Ascending aorta (tissue), 2 donors: Measurements from ENCODE around the gene ARFGEF2. TPM values are rescaled to one million over a fixed set of nuclear protein-coding genes. Genes with fewer than 3 reads are reported as not detected.
"Not testable (repeated sequence)": the region's sequence is repeated elsewhere in the genome, so short reads cannot be mapped to it uniquely, and the experiment has no call there.

Experiments
- DNase-seq, 2 donors: peaks; one replicate each; pipeline ENCODE4 v3.0.0-alpha.2; 2019; ENCODE audit warnings: low spot score in 2 of 2
- H3K27ac ChIP-seq, 2 donors: fragments of 200-600 bp; sonication (generic); one replicate each; pipeline ENCODE4 v1.5.1; 2016 to 2017; ENCODE audit warnings: mild to moderate bottlenecking in 1 of 2
- H3K27me3 ChIP-seq: fragments of 200-600 bp; sonication (generic); one replicate; pipeline ENCODE4 v1.5.1; 2017
- H3K36me3 ChIP-seq, 2 donors: fragments of 200-600 bp; sonication (generic); one replicate each; pipeline ENCODE4 v1.5.1; 2016
- H3K4me1 ChIP-seq, 2 donors: fragments of 200-600 bp; sonication (generic); one replicate each; pipeline ENCODE4 v1.5.1; 2016 to 2017; ENCODE audit warnings: mild to moderate bottlenecking in 1 of 2
- H3K4me3 ChIP-seq, 2 donors: fragments of 200-600 bp; sonication (generic); one replicate each; pipeline ENCODE4 v1.5.1; 2016 to 2017; ENCODE audit warnings: mild to moderate bottlenecking in 1 of 2
- H3K9me3 ChIP-seq, 2 donors: fragments of 200-600 bp; sonication (generic); one replicate each; pipeline ENCODE4 v1.5.1; 2016
- intact Hi-C: fragments of 100-400 bp; cut with DNase I; formaldehyde crosslinking; loops from one replicate; pipeline ENCODE4 v1.15.1; 2023
- total RNA-seq: library from RNA; depleted of rRNA; stranded (reverse); fragments of >200 nt; gene quantifications from one replicate; pipeline ENCODE4 v1.1.0, GENCODE V29; 2016
- TF ChIP-seq, protein P1 (sequence below), 3 experiments: fragments of 200-600 bp in 2 of 3; fragments of 450-650 bp in 1 of 3; sonication (generic) in 2 of 3; IDR thresholded peaks; one replicate each; pipeline ENCODE4 v1.5.1; 2016 to 2019; ENCODE audit warnings: antibody characterized with exemption in 3 of 3, mild to moderate bottlenecking in 1 of 3, moderate library complexity in 1 of 3

The ARFGEF2 gene
- total RNA-seq, 1 donor from 2014 or later = 7.9 TPM

- Histone ChIP-seq H3K4me1 (peaks cover 2 to 38% of the 10 kb centered on the region in 2 donors), H3K36me3 (no peaks in the 10 kb centered on the region), H3K27me3 (no peaks in the 10 kb centered on the region), H3K4me3 (no peak overlapping the region), H3K9me3 (no peaks in the 10 kb centered on the region), H3K27ac (peak overlapping the region; percentile 67 to 82)
- intact Hi-C loops = no loop called here
- no peak for DNase-seq
- TF ChIP-seq, protein P1, sequence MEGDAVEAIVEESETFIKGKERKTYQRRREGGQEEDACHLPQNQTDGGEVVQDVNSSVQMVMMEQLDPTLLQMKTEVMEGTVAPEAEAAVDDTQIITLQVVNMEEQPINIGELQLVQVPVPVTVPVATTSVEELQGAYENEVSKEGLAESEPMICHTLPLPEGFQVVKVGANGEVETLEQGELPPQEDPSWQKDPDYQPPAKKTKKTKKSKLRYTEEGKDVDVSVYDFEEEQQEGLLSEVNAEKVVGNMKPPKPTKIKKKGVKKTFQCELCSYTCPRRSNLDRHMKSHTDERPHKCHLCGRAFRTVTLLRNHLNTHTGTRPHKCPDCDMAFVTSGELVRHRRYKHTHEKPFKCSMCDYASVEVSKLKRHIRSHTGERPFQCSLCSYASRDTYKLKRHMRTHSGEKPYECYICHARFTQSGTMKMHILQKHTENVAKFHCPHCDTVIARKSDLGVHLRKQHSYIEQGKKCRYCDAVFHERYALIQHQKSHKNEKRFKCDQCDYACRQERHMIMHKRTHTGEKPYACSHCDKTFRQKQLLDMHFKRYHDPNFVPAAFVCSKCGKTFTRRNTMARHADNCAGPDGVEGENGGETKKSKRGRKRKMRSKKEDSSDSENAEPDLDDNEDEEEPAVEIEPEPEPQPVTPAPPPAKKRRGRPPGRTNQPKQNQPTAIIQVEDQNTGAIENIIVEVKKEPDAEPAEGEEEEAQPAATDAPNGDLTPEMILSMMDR (IDR thresholded peaks at IDR 0.05) = no peak
Measured at GRCh38 chr20:48930035-48930434, 8.5 kb downstream of the ARFGEF2 start.

DNA sequence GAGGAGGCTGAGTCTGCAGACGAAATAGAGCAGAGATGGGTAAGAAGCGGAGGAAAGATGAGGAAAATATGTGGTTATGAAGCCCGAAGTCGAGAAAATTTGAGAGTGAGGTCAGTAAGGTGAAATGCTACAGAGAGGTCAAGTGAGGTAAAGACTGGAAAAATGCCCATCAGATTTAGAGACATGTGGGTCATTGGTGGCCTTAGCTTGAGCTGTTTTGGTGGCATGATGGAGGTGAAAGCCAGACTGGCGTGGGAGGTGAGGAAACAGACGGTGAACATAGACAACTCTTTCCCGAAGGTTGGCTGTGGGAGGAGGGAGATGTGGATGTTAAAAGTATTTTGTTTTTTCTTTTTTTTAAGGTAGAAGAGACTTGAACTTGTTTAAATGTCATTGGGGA is 9.4 kb downstream of the ARFGEF2 start:
- Histone ChIP-seq H3K27me3 (no peaks in the 10 kb centered on the region), H3K4me1 (peaks cover 2 to 38% of the 10 kb centered on the region in 2 donors), H3K4me3 (no peak overlapping the region), H3K27ac (peak overlapping the region; percentile 67 to 82), H3K9me3 (no peaks in the 10 kb centered on the region), H3K36me3 (no peaks in the 10 kb centered on the region)
- intact Hi-C loops = no loop called here
- no peak for DNase-seq
- TF ChIP-seq, protein P1 (IDR thresholded peaks at IDR 0.05) = no peak

- DNase-seq = no peak
- Histone ChIP-seq H3K27me3 (no peaks in the 10 kb centered on the region), H3K9me3 (no peaks in the 10 kb centered on the region), H3K4me1 (peaks cover 2 to 35% of the 10 kb centered on the region in 2 donors), H3K4me3 (no peak overlapping the region), H3K36me3 (no peaks in the 10 kb centered on the region), H3K27ac (peak overlapping the region in 1 of 2 donors; percentile 5)
- TF ChIP-seq, protein P1 (IDR thresholded peaks at IDR 0.05) = no peak
- intact Hi-C loops = no loop called here
Measured at GRCh38 chr20:48931527-48932374, 10.2 kb downstream of the ARFGEF2 start.

DNA sequence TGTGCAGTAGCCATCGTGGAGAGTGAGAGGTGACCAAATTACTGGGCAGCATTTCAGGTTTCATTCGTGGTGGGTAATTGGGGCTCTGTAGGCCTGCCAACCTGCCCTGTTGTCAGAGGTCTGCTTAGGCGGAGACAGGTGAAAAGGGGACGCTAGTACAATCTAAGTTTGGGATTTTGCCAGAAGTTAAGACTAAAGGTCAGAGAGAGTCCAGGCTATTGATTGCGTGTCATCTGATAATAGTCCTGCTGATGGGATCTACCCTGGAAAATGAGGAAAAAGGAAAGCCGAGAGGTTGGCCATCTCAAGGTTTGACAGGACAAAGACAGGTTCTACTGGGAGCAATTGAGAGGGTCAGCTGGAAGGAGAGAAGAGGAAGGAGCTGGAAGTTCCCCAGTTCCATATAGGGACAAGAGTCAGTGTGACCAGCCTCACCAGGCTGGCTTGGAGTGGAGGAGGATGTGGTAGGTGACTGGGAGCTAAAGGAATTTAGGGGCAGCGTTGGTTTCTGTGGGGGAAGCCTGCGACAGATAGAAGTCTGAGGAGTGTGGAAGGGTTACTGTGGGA is 10.9 kb downstream of the ARFGEF2 start:
- intact Hi-C loops = no loop called here
- H3K36me3 ChIP-seq = no peaks in the 10 kb centered on the region
- no peaks in the 10 kb centered on the region for H3K9me3 ChIP-seq
- peaks cover 2 to 32% of the 10 kb centered on the region in 2 donors for H3K4me1 ChIP-seq
- no peak overlapping the region for H3K4me3 ChIP-seq
- no peak overlapping the region for H3K27ac ChIP-seq
- H3K27me3 ChIP-seq = no peaks in the 10 kb centered on the region
- TF ChIP-seq, protein P1 (IDR thresholded peaks at IDR 0.05) = no peak
- DNase-seq = no peak

GRCh38 chr20:48933017-48933766 is 11.7 kb downstream of the ARFGEF2 start:
- Histone ChIP-seq H3K9me3 (no peaks in the 10 kb centered on the region), H3K27ac (no peak overlapping the region), H3K27me3 (no peaks in the 10 kb centered on the region), H3K36me3 (no peaks in the 10 kb centered on the region), H3K4me1 (peaks cover 2 to 27% of the 10 kb centered on the region in 2 donors), H3K4me3 (no peak overlapping the region)
- TF ChIP-seq, protein P1 (IDR thresholded peaks at IDR 0.05) = no peak
- no peak for DNase-seq
- intact Hi-C loops = no loop called here

- intact Hi-C loops, DNase-seq, H3K27me3 ChIP-seq, H3K36me3 ChIP-seq, H3K9me3 ChIP-seq, H3K27ac ChIP-seq, H3K4me3 ChIP-seq: not testable (repeated sequence)
- peaks cover 2 to 22% of the 10 kb centered on the region in 2 donors for H3K4me1 ChIP-seq
Measured at GRCh38 chr20:48934273-48934877, 12.9 kb downstream of the ARFGEF2 start.

DNA sequence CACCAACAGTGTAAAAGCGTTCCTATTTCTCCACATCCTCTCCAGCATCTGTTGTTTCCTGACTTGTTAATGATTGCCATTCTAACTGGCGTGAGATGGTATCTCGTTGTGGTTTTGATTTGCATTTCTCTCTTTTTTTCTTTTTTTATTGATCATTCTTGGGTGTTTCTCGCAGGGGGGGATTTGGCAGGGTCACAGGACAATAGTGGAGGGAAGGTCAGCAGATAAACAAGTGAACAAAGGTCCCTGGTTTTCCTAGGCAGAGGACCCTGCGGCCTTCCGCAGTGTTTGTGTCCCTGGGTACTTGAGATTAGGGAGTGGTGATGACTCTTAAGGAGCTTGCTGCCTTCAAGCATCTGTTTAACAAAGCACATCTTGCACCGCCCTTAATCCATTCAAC is 13.5 kb downstream of the ARFGEF2 start:
- DNase-seq, H3K9me3 ChIP-seq, H3K36me3 ChIP-seq, intact Hi-C loops, H3K4me3 ChIP-seq, H3K27me3 ChIP-seq, H3K27ac ChIP-seq: not testable (repeated sequence)
- peaks cover 0 to 17% of the 10 kb centered on the region in 2 donors for H3K4me1 ChIP-seq

DNA sequence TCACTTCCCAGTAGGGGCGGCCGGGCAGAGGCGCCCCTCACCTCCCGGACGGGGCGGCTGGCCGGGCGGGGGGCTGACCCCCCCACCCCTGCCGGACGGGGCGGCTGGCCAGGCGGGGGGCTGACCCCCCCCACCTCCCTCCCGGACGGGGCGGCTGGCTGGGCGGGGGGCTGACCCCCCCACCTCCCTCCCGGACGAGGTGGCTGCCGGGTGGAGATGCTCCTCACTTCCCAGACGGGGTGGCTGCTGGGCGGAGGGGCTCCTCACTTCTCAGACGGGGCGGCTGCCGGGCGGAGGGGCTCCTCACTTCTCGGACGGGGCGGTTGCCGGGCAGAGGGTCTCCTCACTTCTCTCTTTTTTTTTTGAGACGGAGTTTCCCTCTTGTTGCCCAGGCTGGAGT is 14.7 kb downstream of the ARFGEF2 start:
- H3K27ac ChIP-seq, H3K4me1 ChIP-seq, H3K4me3 ChIP-seq, H3K36me3 ChIP-seq, H3K9me3 ChIP-seq, intact Hi-C loops, DNase-seq, H3K27me3 ChIP-seq: not testable (repeated sequence)
